HepG2 (cell line): ENCODE results near the gene FNDC3B. TPM values are rescaled to one million over a fixed set of nuclear protein-coding genes. Genes with fewer than 3 reads are reported as not detected.

Experiments used
- ATAC-seq: fragments of 200-7000 bp; cut with Tn5 transposase; 3 replicates; pipeline ENCODE4 v1.9.1; 2020; ENCODE audit warnings: mild to moderate bottlenecking, moderate library complexity
- BruUV-seq: library from RNA; stranded (reverse); fragments of 400-500 nt; replicated peaks from 2 replicates; lab custom pipeline; 2021; lab: Mats Ljungman, UMichigan
- CTCF ChIA-PET: fragments of 300-600 bp; formaldehyde crosslinking; extraction: SDS; loops from one replicate; lab custom pipeline; 2021; ENCODE audit warnings: low total read pairs, inconsistent platforms, low intra/inter-chr PET ratio; lab: Yijun Ruan, JAX
- POLR2A ChIA-PET: fragments of 350-600 bp; sonication (Branson Sonifier 250); formaldehyde crosslinking; loops from one replicate; lab custom pipeline; 2020; ENCODE audit warnings: antibody characterized with exemption, inconsistent platforms; lab: Yijun Ruan, JAX
- DNase-seq: peaks from one replicate; pipeline ENCODE4 v3.0.0-alpha.2; 2015; ENCODE audit warnings: low spot score
- FAIRE-seq: peaks from 3 replicates; lab custom pipeline; 2011; peaks lifted over from hg19 to GRCh38; lab: Jason Lieb, UNC
- H2AFZ ChIP-seq: one replicate; pipeline ENCODE4 v1.6.1; 2011; ENCODE audit warnings: low read length, inconsistent platforms
- H3K27ac ChIP-seq: fragments of 300-600 bp; 3 replicates; pipeline ENCODE4 v1.8.0; 2011; ENCODE audit warnings: mixed run types, mild to moderate bottlenecking, mixed read lengths, low read length, inconsistent platforms; ENCODE audit not compliant: insufficient read depth; ENCODE audit errors: extremely low read length
- H3K27me3 ChIP-seq, 2 experiments: fragments of 200-600 bp in 1 of 2; 2 replicates in 1 of 2; 3 replicates in 1 of 2; pipeline versions ENCODE4 v1.6.0 to v1.8.0; 2011; ENCODE audit warnings: low read length in 2 of 2, mild to moderate bottlenecking in 2 of 2, moderate library complexity in 2 of 2, inconsistent platforms in 1 of 2; ENCODE audit not compliant: insufficient read depth in 2 of 2, control insufficient read depth in 1 of 2
- H3K36me3 ChIP-seq, 2 experiments: fragments of 200-600 bp in 1 of 2; replicated peaks in 1 of 2; 2 replicates in 1 of 2; 3 replicates in 1 of 2; pipeline versions ENCODE4 v1.5.1 to v1.8.0; 2011; ENCODE audit warnings: low read length in 2 of 2, inconsistent platforms in 1 of 2; ENCODE audit not compliant: insufficient read depth in 2 of 2, control insufficient read depth in 1 of 2
- H3K4me1 ChIP-seq: 2 replicates; pipeline ENCODE4 v1.5.1; 2012; ENCODE audit warnings: low read length, inconsistent platforms; ENCODE audit not compliant: insufficient read depth
- H3K4me2 ChIP-seq: 2 replicates; pipeline ENCODE4 v1.6.0; 2011; ENCODE audit warnings: low read depth, low read length, inconsistent platforms
- H3K4me3 ChIP-seq, 3 experiments: fragments of 200-600 bp in 1 of 3; sonication (generic), shearing (Covaris generic) in 1 of 3; replicated peaks in 1 of 3; 2 replicates each; pipeline ENCODE4 v1.5.1; 2011 to 2016; ENCODE audit warnings: low read length in 3 of 3, inconsistent platforms in 2 of 3, low read depth in 2 of 3, mild to moderate bottlenecking in 2 of 3, control low read depth in 1 of 3, mixed read lengths in 1 of 3; ENCODE audit not compliant: insufficient read depth in 1 of 3
- H3K79me2 ChIP-seq: one replicate; pipeline ENCODE4 v1.6.1; 2011; ENCODE audit warnings: low read length, inconsistent platforms; ENCODE audit not compliant: insufficient read depth
- H3K9ac ChIP-seq: 2 replicates; pipeline ENCODE4 v1.6.0; 2011; ENCODE audit warnings: mild to moderate bottlenecking, low read depth, low read length, inconsistent platforms; ENCODE audit not compliant: insufficient read depth
- H3K9me3 ChIP-seq: 2 replicates; pipeline ENCODE4 v1.5.1; 2012; ENCODE audit warnings: mild to moderate bottlenecking, low read length
- H4K20me1 ChIP-seq: 2 replicates; pipeline ENCODE4 v1.6.0; 2011; ENCODE audit warnings: inconsistent platforms, mild to moderate bottlenecking, low read length, moderate library complexity; ENCODE audit not compliant: insufficient read depth
- AGO2 ChIP-seq: fragments of 200-400 bp; formaldehyde crosslinking; optimal IDR thresholded peaks from 2 replicates; pipeline ENCODE3; 2017; ENCODE audit warnings: mild to moderate bottlenecking, low read depth, low read length, moderate library complexity
- PTBP1 ChIP-seq: fragments of 200-400 bp; formaldehyde crosslinking; IDR thresholded peaks from 2 replicates; pipeline ENCODE4 v1.6.1; 2018; ENCODE audit warnings: low read length, low read depth; ENCODE audit not compliant: poor library complexity, severe bottlenecking
- RBM22 ChIP-seq: fragments of 200-400 bp; formaldehyde crosslinking; optimal IDR thresholded peaks from 2 replicates; pipeline ENCODE3; 2017; ENCODE audit warnings: mild to moderate bottlenecking, low read length, moderate library complexity
- ZNF878 ChIP-seq: sonication (generic); formaldehyde crosslinking; IDR thresholded peaks from 2 replicates; pipeline ENCODE4 v1.8.1; 2023; ENCODE audit warnings: mild to moderate bottlenecking, missing genetic modification reagents, moderate library complexity
- WGBS: methylation state at CpG from one replicate; pipeline ENCODE4 v1.1.6; 2017; ENCODE audit warnings: low lambda C conversion rate; 5-methylcytosine and 5-hydroxymethylcytosine counted together
- in situ Hi-C: cut with HindIII; loops from 2 replicates; pipeline ENCODE4 v1.10.0; 2017; ENCODE audit warnings: low pct_unique_long_range_greater_than_20kb; ENCODE audit not compliant: extremely low pct_ligation_motif_present
- intact Hi-C: fragments of 100-400 bp; cut with micrococcal nuclease; formaldehyde crosslinking; loops from one replicate; pipeline ENCODE4 v1.10.0; 2022; ENCODE audit not compliant: unreplicated experiment
- polyA plus RNA-seq, 8 experiments: library from polyadenylated mRNA; depleted of rRNA in 3 of 8; stranded (reverse) in 7 of 8; unstranded in 1 of 8; fragments of >200 nt; fragmentation: Illumina TruSeq in 4 of 8; extraction: Trizol in 4 of 8; gene quantifications; 2 replicates each; pipeline versions ENCODE4 v1.2.1 to v1.2.3, GENCODE V29; 2011 to 2016; ENCODE audit warnings: low read depth in 4 of 8, missing spikeins in 1 of 8, mixed read lengths in 1 of 8; ENCODE audit not compliant: insufficient read depth in 1 of 8
- total RNA-seq, 5 experiments: library from RNA; depleted of rRNA; stranded (reverse); fragments of >200 nt; fragmentation: Illumina TruSeq; extraction: Trizol; gene quantifications; 2 replicates each; pipeline ENCODE4 v1.2.3, GENCODE V29; 2016; ENCODE audit warnings: low read depth in 1 of 5
- TF ChIP-seq, protein P1 (sequence below): sonication (generic); formaldehyde crosslinking; IDR thresholded peaks from 2 replicates; pipeline ENCODE4 v1.4.0; 2020; ENCODE audit warnings: missing genetic modification reagents

Gene FNDC3B
- total and polyA plus RNA-seq, 2 of the 13 experiments (the other 11 are each of a cell fraction or from before 2014, with no cell fraction given), result 74.8 to 103 TPM

- Histone ChIP-seq H3K4me1 (peaks cover 98% of the 10 kb centered on the region), H4K20me1 (peaks cover 100% of the 10 kb centered on the region), H3K9me3 (no peaks in the 10 kb centered on the region), H3K4me2 (no peak overlapping the region), H3K4me3 (no peak overlapping the region), H3K27ac (no peak overlapping the region), H3K27me3 (no peaks in the 10 kb centered on the region), H3K9ac (no peak overlapping the region), H3K79me2 (peaks cover 98% of the 10 kb centered on the region), H3K36me3 (peaks cover 18 to 49% of the 10 kb centered on the region in 2 experiments), H2AFZ (no peak overlapping the region)
- ChIA-PET POLR2A (interaction anchor here (1.1 to 2.5 kb wide), 3 partner anchors 12 to 28 kb away, joined by 3 to 8 read pairs (median 7); no protein-coding TSS in a partner anchor), CTCF (no interaction called here)
- WGBS, result 96% methylated on average over 3 of the region's 3 CpGs
- no TSS peak for BruUV-seq
- FAIRE-seq (no peak), DNase-seq (no peak), ATAC-seq (peak; percentile 12)
- TF ChIP-seq ZNF878 (CRISPR knock-in tag) (no peak), RBM22 (peak; percentile 47), PTBP1 (no peak), AGO2 (peak; percentile 11)
- TF ChIP-seq, protein P1, sequence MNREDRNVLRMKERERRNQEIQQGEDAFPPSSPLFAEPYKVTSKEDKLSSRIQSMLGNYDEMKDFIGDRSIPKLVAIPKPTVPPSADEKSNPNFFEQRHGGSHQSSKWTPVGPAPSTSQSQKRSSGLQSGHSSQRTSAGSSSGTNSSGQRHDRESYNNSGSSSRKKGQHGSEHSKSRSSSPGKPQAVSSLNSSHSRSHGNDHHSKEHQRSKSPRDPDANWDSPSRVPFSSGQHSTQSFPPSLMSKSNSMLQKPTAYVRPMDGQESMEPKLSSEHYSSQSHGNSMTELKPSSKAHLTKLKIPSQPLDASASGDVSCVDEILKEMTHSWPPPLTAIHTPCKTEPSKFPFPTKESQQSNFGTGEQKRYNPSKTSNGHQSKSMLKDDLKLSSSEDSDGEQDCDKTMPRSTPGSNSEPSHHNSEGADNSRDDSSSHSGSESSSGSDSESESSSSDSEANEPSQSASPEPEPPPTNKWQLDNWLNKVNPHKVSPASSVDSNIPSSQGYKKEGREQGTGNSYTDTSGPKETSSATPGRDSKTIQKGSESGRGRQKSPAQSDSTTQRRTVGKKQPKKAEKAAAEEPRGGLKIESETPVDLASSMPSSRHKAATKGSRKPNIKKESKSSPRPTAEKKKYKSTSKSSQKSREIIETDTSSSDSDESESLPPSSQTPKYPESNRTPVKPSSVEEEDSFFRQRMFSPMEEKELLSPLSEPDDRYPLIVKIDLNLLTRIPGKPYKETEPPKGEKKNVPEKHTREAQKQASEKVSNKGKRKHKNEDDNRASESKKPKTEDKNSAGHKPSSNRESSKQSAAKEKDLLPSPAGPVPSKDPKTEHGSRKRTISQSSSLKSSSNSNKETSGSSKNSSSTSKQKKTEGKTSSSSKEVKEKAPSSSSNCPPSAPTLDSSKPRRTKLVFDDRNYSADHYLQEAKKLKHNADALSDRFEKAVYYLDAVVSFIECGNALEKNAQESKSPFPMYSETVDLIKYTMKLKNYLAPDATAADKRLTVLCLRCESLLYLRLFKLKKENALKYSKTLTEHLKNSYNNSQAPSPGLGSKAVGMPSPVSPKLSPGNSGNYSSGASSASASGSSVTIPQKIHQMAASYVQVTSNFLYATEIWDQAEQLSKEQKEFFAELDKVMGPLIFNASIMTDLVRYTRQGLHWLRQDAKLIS (CRISPR knock-in tag), result peak; percentile 57; the same call in 1 of the 2 replicates
- in situ Hi-C loops (no loop called here), intact Hi-C loops (no loop called here)
These were observed 128.7 kb downstream of the FNDC3B start for GRCh38 chr3:172167892-172168648.
